Measurements from ENCODE around the gene C3orf52. TPM values are rescaled to one million over a fixed set of nuclear protein-coding genes. Genes with fewer than 3 reads are reported as not detected.

C3orf52 gene
- total RNA-seq, 2 experiments from 2014 or later, result 3.5 to 3.8 TPM

GRCh38 chr3:112115806-112116383 lies 29.7 kb downstream of the C3orf52 start:
- CTCF ChIA-PET, result interaction anchor here (0.8 kb wide), 1 partner anchor 23 kb away, joined by 3 read pairs; no protein-coding TSS in a partner anchor
- POLR2A ChIA-PET, result no interaction called here

- ChIA-PET CTCF (no interaction called here), POLR2A (interaction anchor here (0.7 kb wide), 1 partner anchor 11 kb away, joined by 3 read pairs; no protein-coding TSS in a partner anchor)
Measured at GRCh38 chr3:112116748-112117186, 30.6 kb downstream of the C3orf52 start.

GRCh38 chr3:112117415-112117814 lies 31.2 kb downstream of the C3orf52 start:
- CTCF ChIA-PET, result interaction anchor here (0.6 kb wide), 1 partner anchor 77 kb away, joined by 4 read pairs; no protein-coding TSS in a partner anchor
- POLR2A ChIA-PET, result interaction anchor here (0.7 kb wide), 1 partner anchor 10 kb away, joined by 3 read pairs; no protein-coding TSS in a partner anchor

- POLR2A ChIA-PET, result no interaction called here
Measured at GRCh38 chr3:112117841-112118571, 31.8 kb downstream of the C3orf52 start.

GRCh38 chr3:112119962-112120836 lies 34.0 kb downstream of the C3orf52 start:
- POLR2A ChIA-PET, result no interaction called here
- CTCF ChIA-PET, result no interaction called here

More at GRCh38 chr3:112117841-112118571, 31.8 kb downstream of the C3orf52 start:
- CTCF ChIA-PET, result interaction anchor here (0.6 kb wide), 1 partner anchor 77 kb away, joined by 4 read pairs; no protein-coding TSS in a partner anchor

GRCh38 chr3:112121577-112122547 lies 35.7 kb downstream of the C3orf52 start:
- POLR2A ChIA-PET, result no interaction called here
- CTCF ChIA-PET, result no interaction called here

- ChIA-PET CTCF (no interaction called here), POLR2A (no interaction called here)
Measured at GRCh38 chr3:112122870-112123269, 36.7 kb downstream of the C3orf52 start.

GRCh38 chr3:112123548-112123947 lies 37.4 kb downstream of the C3orf52 start:
- CTCF ChIA-PET, result no interaction called here
- POLR2A ChIA-PET, result no interaction called here

- CTCF ChIA-PET, result no interaction called here
- POLR2A ChIA-PET, result no interaction called here
Measured at GRCh38 chr3:112124907-112125607, 38.9 kb downstream of the C3orf52 start.

- ChIA-PET CTCF (interaction anchor here (1.5 kb wide), 1 partner anchor 12 kb away, joined by 3 read pairs; no protein-coding TSS in a partner anchor), POLR2A (no interaction called here)
Measured at GRCh38 chr3:112126511-112126911, 40.3 kb downstream of the C3orf52 start.

GRCh38 chr3:112127522-112128494 lies 41.6 kb downstream of the C3orf52 start:
- ChIA-PET CTCF (interaction anchor here (1.5 kb wide), 1 partner anchor 11 kb away, joined by 3 read pairs; no protein-coding TSS in a partner anchor), POLR2A (interaction anchor here (1.1 kb wide), 1 partner anchor 11 kb away, joined by 3 read pairs; no protein-coding TSS in a partner anchor)

- CTCF ChIA-PET, result interaction anchor here (1.7 kb wide), 1 partner anchor 17 kb away, joined by 6 read pairs; no protein-coding TSS in a partner anchor
- POLR2A ChIA-PET, result no interaction called here
Measured at GRCh38 chr3:112128843-112129727, 42.9 kb downstream of the C3orf52 start.

GRCh38 chr3:112129925-112130637 lies 43.9 kb downstream of the C3orf52 start:
- ChIA-PET POLR2A (no interaction called here), CTCF (interaction anchor here (1.7 kb wide), 1 partner anchor 18 kb away, joined by 6 read pairs; no protein-coding TSS in a partner anchor)

GRCh38 chr3:112130638-112130993 lies 44.4 kb downstream of the C3orf52 start:
- ChIA-PET CTCF (interaction anchor here (1.7 kb wide), 1 partner anchor 19 kb away, joined by 6 read pairs; no protein-coding TSS in a partner anchor), POLR2A (no interaction called here)

GRCh38 chr3:112131111-112131510 lies 44.9 kb downstream of the C3orf52 start:
- POLR2A ChIA-PET, result no interaction called here
- CTCF ChIA-PET, result no interaction called here
